HepG2 (cell line): Measurements from ENCODE around the gene ADAMTSL4. TPM values are rescaled to one million over a fixed set of nuclear protein-coding genes. Genes with fewer than 3 reads are reported as not detected.

Experiments used
- ARNT2 ChIP-seq: sonication (generic); formaldehyde crosslinking; IDR thresholded peaks from 2 replicates; pipeline ENCODE4 v1.8.0; 2022; ENCODE audit warnings: mild to moderate bottlenecking, low read depth, missing genetic modification reagents, moderate library complexity
- FIP1L1 ChIP-seq: fragments of 200-400 bp; formaldehyde crosslinking; IDR thresholded peaks from 2 replicates; pipeline ENCODE4 v1.6.1; 2018; ENCODE audit warnings: low read depth, mild to moderate bottlenecking, low read length, moderate library complexity, borderline replicate concordance; ENCODE audit not compliant: insufficient read depth
- KLF9 ChIP-seq: IDR thresholded peaks from 2 replicates; pipeline ENCODE4 v1.6.1; 2016; ENCODE audit warnings: low read depth
- MTA1 ChIP-seq: sonication (generic); formaldehyde crosslinking; IDR thresholded peaks from 2 replicates; pipeline ENCODE4 v1.4.0; 2020; ENCODE audit warnings: missing genetic modification reagents, mild to moderate bottlenecking, borderline replicate concordance
- SIN3A ChIP-seq: IDR thresholded peaks from 2 replicates; pipeline ENCODE4 v1.6.1; 2011; ENCODE audit warnings: low read depth, mild to moderate bottlenecking, control low read depth, low read length, borderline replicate concordance
- SP5 ChIP-seq: IDR thresholded peaks from 2 replicates; pipeline ENCODE4 v1.6.1; 2016; ENCODE audit warnings: low read depth, borderline replicate concordance
- TCF7 ChIP-seq: sonication (generic); IDR thresholded peaks from 2 replicates; pipeline ENCODE4 v1.6.1; 2016; ENCODE audit warnings: antibody characterized with exemption, low read depth
- TMF1 ChIP-seq: sonication (generic); formaldehyde crosslinking; IDR thresholded peaks from 2 replicates; pipeline ENCODE4 v1.8.1; 2022; ENCODE audit warnings: low read depth, missing genetic modification reagents
- ZNF101 ChIP-seq: sonication (generic); formaldehyde crosslinking; IDR thresholded peaks from 2 replicates; pipeline ENCODE4 v1.4.0; 2020; ENCODE audit warnings: mild to moderate bottlenecking, low read depth, missing genetic modification reagents, borderline replicate concordance
- ZNF550 ChIP-seq: sonication (generic); formaldehyde crosslinking; IDR thresholded peaks from 2 replicates; pipeline ENCODE4 v1.4.0; 2020; ENCODE audit warnings: mild to moderate bottlenecking, missing genetic modification reagents, borderline replicate concordance
- ZNF652 ChIP-seq: IDR thresholded peaks from 2 replicates; pipeline ENCODE4 v1.6.1; 2016; ENCODE audit warnings: low read depth, borderline replicate concordance
- polyA plus RNA-seq, 8 experiments: library from polyadenylated mRNA; depleted of rRNA in 3 of 8; stranded (reverse) in 7 of 8; unstranded in 1 of 8; fragments of >200 nt; fragmentation: Illumina TruSeq in 4 of 8; extraction: Trizol in 4 of 8; gene quantifications; 2 replicates each; pipeline versions ENCODE4 v1.2.1 to v1.2.3, GENCODE V29; 2011 to 2016; ENCODE audit warnings: low read depth in 4 of 8, missing spikeins in 1 of 8, mixed read lengths in 1 of 8; ENCODE audit not compliant: insufficient read depth in 1 of 8
- total RNA-seq, 5 experiments: library from RNA; depleted of rRNA; stranded (reverse); fragments of >200 nt; fragmentation: Illumina TruSeq; extraction: Trizol; gene quantifications; 2 replicates each; pipeline ENCODE4 v1.2.3, GENCODE V29; 2016; ENCODE audit warnings: low read depth in 1 of 5
- TF ChIP-seq, protein P1 (sequence below): sonication (generic); formaldehyde crosslinking; IDR thresholded peaks from 2 replicates; pipeline ENCODE4 v1.5.1; 2020; ENCODE audit warnings: mild to moderate bottlenecking, missing genetic modification reagents, borderline replicate concordance
- TF ChIP-seq, protein P2 (sequence below): sonication (generic); formaldehyde crosslinking; IDR thresholded peaks from 2 replicates; pipeline ENCODE4 v1.4.0; 2020; ENCODE audit warnings: missing genetic modification reagents, borderline replicate concordance
- TF ChIP-seq, protein P3 (sequence below): IDR thresholded peaks from 2 replicates; pipeline ENCODE4 v1.6.1; 2016; ENCODE audit warnings: low read depth
- TF ChIP-seq, protein P4 (sequence below): sonication (generic); formaldehyde crosslinking; IDR thresholded peaks from 2 replicates; pipeline ENCODE4 v1.4.0; 2020; ENCODE audit warnings: missing genetic modification reagents
- TF ChIP-seq, protein P5 (sequence below): sonication (generic); formaldehyde crosslinking; IDR thresholded peaks from 2 replicates; pipeline ENCODE4 v1.9.0; 2021; ENCODE audit warnings: missing genetic modification reagents, borderline replicate concordance

The ADAMTSL4 gene
- total and polyA plus RNA-seq, 2 of the 13 experiments (the other 11 are each of a cell fraction or from before 2014, with no cell fraction given), result 3.9 to 16.4 TPM

DNA sequence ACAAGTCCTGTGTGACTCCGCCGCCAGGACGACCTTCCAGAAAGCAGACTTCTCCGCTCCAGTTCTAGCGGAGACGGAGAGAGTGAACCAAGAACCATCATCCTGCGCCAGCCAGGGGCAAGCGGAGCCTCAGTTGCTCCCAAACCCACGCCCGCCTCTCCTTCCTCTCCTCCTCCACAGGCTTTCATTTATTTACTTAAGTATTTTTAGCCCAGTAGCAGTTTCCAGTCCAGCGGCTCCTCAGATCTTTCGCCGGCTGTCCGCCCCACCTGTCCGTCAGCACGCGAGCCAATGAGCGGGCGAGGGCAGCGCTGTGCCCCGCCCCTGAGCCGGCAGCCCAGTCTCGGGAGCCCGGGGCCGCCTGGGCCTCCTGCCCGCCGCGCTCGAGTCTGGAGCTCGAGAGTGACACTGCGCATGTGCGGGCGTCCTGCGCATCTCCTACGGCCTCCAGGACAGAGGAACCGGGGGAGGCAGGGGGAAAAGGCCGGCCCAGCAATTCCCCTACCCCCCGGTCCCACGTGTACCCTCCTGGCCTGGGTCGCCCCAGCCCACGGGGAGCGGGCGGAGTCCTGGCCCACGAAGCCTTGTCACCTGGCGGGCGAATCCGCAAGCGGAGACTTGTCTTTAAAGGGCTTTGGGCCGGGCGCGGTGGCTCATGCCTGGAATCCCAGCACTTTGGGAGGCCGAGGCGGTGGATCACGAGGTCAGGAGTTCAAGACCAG, 33.7 kb upstream of the ADAMTSL4 start, which contains the start of gene FALEC (continued):
- TF ChIP-seq, protein P1, sequence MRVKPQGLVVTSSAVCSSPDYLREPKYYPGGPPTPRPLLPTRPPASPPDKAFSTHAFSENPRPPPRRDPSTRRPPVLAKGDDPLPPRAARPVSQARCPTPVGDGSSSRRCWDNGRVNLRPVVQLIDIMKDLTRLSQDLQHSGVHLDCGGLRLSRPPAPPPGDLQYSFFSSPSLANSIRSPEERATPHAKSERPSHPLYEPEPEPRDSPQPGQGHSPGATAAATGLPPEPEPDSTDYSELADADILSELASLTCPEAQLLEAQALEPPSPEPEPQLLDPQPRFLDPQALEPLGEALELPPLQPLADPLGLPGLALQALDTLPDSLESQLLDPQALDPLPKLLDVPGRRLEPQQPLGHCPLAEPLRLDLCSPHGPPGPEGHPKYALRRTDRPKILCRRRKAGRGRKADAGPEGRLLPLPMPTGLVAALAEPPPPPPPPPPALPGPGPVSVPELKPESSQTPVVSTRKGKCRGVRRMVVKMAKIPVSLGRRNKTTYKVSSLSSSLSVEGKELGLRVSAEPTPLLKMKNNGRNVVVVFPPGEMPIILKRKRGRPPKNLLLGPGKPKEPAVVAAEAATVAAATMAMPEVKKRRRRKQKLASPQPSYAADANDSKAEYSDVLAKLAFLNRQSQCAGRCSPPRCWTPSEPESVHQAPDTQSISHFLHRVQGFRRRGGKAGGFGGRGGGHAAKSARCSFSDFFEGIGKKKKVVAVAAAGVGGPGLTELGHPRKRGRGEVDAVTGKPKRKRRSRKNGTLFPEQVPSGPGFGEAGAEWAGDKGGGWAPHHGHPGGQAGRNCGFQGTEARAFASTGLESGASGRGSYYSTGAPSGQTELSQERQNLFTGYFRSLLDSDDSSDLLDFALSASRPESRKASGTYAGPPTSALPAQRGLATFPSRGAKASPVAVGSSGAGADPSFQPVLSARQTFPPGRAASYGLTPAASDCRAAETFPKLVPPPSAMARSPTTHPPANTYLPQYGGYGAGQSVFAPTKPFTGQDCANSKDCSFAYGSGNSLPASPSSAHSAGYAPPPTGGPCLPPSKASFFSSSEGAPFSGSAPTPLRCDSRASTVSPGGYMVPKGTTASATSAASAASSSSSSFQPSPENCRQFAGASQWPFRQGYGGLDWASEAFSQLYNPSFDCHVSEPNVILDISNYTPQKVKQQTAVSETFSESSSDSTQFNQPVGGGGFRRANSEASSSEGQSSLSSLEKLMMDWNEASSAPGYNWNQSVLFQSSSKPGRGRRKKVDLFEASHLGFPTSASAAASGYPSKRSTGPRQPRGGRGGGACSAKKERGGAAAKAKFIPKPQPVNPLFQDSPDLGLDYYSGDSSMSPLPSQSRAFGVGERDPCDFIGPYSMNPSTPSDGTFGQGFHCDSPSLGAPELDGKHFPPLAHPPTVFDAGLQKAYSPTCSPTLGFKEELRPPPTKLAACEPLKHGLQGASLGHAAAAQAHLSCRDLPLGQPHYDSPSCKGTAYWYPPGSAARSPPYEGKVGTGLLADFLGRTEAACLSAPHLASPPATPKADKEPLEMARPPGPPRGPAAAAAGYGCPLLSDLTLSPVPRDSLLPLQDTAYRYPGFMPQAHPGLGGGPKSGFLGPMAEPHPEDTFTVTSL (CRISPR knock-in tag), result peak; percentile 25; the same call in 1 of the 2 replicates
- peak; percentile 85; the same call in 1 of the 2 replicates for TF ChIP-seq TCF7
- TF ChIP-seq, protein P2, sequence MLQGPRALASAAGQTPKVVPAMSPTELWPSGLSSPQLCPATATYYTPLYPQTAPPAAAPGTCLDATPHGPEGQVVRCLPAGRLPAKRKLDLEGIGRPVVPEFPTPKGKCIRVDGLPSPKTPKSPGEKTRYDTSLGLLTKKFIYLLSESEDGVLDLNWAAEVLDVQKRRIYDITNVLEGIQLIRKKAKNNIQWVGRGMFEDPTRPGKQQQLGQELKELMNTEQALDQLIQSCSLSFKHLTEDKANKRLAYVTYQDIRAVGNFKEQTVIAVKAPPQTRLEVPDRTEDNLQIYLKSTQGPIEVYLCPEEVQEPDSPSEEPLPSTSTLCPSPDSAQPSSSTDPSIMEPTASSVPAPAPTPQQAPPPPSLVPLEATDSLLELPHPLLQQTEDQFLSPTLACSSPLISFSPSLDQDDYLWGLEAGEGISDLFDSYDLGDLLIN (CRISPR knock-in tag), result no peak
- TF ChIP-seq, protein P3, sequence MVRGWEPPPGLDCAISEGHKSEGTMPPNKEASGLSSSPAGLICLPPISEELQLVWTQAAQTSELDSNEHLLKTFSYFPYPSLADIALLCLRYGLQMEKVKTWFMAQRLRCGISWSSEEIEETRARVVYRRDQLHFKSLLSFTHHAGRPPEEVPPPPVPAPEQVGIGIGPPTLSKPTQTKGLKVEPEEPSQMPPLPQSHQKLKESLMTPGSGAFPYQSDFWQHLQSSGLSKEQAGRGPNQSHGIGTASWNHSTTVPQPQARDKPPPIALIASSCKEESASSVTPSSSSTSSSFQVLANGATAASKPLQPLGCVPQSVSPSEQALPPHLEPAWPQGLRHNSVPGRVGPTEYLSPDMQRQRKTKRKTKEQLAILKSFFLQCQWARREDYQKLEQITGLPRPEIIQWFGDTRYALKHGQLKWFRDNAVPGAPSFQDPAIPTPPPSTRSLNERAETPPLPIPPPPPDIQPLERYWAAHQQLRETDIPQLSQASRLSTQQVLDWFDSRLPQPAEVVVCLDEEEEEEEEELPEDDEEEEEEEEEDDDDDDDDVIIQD (CRISPR knock-in tag), result 0 out of 2 replicates have a peak, but pooled peaks have one; percentile 6
- TF ChIP-seq FIP1L1, result 0 out of 2 replicates have a peak, but pooled peaks have one; percentile 19
- TF ChIP-seq, protein P4, sequence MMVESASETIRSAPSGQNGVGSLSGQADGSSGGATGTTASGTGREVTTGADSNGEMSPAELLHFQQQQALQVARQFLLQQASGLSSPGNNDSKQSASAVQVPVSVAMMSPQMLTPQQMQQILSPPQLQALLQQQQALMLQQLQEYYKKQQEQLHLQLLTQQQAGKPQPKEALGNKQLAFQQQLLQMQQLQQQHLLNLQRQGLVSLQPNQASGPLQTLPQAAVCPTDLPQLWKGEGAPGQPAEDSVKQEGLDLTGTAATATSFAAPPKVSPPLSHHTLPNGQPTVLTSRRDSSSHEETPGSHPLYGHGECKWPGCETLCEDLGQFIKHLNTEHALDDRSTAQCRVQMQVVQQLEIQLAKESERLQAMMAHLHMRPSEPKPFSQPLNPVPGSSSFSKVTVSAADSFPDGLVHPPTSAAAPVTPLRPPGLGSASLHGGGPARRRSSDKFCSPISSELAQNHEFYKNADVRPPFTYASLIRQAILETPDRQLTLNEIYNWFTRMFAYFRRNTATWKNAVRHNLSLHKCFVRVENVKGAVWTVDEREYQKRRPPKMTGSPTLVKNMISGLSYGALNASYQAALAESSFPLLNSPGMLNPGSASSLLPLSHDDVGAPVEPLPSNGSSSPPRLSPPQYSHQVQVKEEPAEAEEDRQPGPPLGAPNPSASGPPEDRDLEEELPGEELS (CRISPR knock-in tag), result no peak; the same call in 1 of the 2 replicates
- TF ChIP-seq, protein P5, sequence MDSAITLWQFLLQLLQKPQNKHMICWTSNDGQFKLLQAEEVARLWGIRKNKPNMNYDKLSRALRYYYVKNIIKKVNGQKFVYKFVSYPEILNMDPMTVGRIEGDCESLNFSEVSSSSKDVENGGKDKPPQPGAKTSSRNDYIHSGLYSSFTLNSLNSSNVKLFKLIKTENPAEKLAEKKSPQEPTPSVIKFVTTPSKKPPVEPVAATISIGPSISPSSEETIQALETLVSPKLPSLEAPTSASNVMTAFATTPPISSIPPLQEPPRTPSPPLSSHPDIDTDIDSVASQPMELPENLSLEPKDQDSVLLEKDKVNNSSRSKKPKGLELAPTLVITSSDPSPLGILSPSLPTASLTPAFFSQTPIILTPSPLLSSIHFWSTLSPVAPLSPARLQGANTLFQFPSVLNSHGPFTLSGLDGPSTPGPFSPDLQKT (CRISPR knock-in tag), result no peak
- TF ChIP-seq ZNF550 (CRISPR knock-in tag), result peak; percentile 60; the same call in 1 of the 2 replicates
- 0 out of 2 replicates have a peak, but pooled peaks have one; percentile 19 for TF ChIP-seq KLF9 (CRISPR knock-in tag)
- no peak for TF ChIP-seq ZNF652 (CRISPR knock-in tag)
- no peak for TF ChIP-seq ZNF101
- peak; percentile 26; the same call in 1 of the 2 replicates for TF ChIP-seq TMF1 (CRISPR knock-in tag)
- peak; percentile 73; the same call in 1 of the 2 replicates for TF ChIP-seq SP5 (CRISPR knock-in tag)
- TF ChIP-seq ARNT2 (CRISPR knock-in tag), result no peak
- TF ChIP-seq MTA1 (CRISPR knock-in tag), result peak; percentile 79; the same call in 1 of the 2 replicates
- no peak for TF ChIP-seq SIN3A
